22Rv1 (cell line): ENCODE data around the gene ZNHIT3.
"Not testable (repeated sequence)": the region's sequence is repeated elsewhere in the genome, so short reads cannot be mapped to it uniquely, and the experiment has no call there.

Experiments
- H3K27ac ChIP-seq: fragments of 450-650 bp; 2 replicates; pipeline ENCODE4 v1.5.1; 2017
- ZFX ChIP-seq: fragments of 450-650 bp; IDR thresholded peaks from 2 replicates; pipeline ENCODE4 v1.6.1; 2017; ENCODE audit warnings: antibody characterized with exemption, borderline replicate concordance
- TF ChIP-seq, protein P1 (sequence below): fragments of 450-650 bp; IDR thresholded peaks from 2 replicates; pipeline ENCODE4 v1.5.1; 2017; ENCODE audit warnings: mild to moderate bottlenecking

ZNHIT3 gene

GRCh38 chr17:36507266-36507665, 20.8 kb downstream of the ZNHIT3 start:
- TF ChIP-seq ZFX, result no peak
- TF ChIP-seq, protein P1, sequence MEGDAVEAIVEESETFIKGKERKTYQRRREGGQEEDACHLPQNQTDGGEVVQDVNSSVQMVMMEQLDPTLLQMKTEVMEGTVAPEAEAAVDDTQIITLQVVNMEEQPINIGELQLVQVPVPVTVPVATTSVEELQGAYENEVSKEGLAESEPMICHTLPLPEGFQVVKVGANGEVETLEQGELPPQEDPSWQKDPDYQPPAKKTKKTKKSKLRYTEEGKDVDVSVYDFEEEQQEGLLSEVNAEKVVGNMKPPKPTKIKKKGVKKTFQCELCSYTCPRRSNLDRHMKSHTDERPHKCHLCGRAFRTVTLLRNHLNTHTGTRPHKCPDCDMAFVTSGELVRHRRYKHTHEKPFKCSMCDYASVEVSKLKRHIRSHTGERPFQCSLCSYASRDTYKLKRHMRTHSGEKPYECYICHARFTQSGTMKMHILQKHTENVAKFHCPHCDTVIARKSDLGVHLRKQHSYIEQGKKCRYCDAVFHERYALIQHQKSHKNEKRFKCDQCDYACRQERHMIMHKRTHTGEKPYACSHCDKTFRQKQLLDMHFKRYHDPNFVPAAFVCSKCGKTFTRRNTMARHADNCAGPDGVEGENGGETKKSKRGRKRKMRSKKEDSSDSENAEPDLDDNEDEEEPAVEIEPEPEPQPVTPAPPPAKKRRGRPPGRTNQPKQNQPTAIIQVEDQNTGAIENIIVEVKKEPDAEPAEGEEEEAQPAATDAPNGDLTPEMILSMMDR, result no peak
- H3K27ac ChIP-seq, result no peak overlapping the region

- not testable (repeated sequence) for H3K27ac ChIP-seq
Measured at GRCh38 chr17:36508439-36508838, 22.0 kb downstream of the ZNHIT3 start.

GRCh38 chr17:36509272-36509985, 22.9 kb downstream of the ZNHIT3 start:
- no peak for TF ChIP-seq ZFX
- TF ChIP-seq, protein P1, result no peak

GRCh38 chr17:36510636-36511035, 24.2 kb downstream of the ZNHIT3 start:
- no peak for TF ChIP-seq ZFX
- TF ChIP-seq, protein P1, result no peak
- H3K27ac ChIP-seq, result no peak overlapping the region

More at GRCh38 chr17:36509272-36509985, 22.9 kb downstream of the ZNHIT3 start:
- no peak overlapping the region for H3K27ac ChIP-seq

GRCh38 chr17:36511216-36511615, 24.7 kb downstream of the ZNHIT3 start:
- no peak overlapping the region for H3K27ac ChIP-seq
- TF ChIP-seq, protein P1, result no peak

- TF ChIP-seq, protein P1, result no peak
- TF ChIP-seq ZFX, result no peak
- no peak overlapping the region for H3K27ac ChIP-seq
Measured at GRCh38 chr17:36512641-36513040, 26.2 kb downstream of the ZNHIT3 start.

- no peak for TF ChIP-seq ZFX
- TF ChIP-seq, protein P1, result no peak
- H3K27ac ChIP-seq, result no peak overlapping the region
Measured at GRCh38 chr17:36514856-36515255, 28.4 kb downstream of the ZNHIT3 start.

GRCh38 chr17:36515837-36516236, 29.4 kb downstream of the ZNHIT3 start:
- no peak for TF ChIP-seq ZFX
- TF ChIP-seq, protein P1, result no peak
- no peak overlapping the region for H3K27ac ChIP-seq
